Stomach (tissue), 9 donors: ENCODE results near the gene TKFC. TPM values are rescaled to one million over a fixed set of nuclear protein-coding genes. Genes with fewer than 3 reads are reported as not detected.

ENCODE experiments used
- DNase-seq, 2 donors: peaks; one replicate each; pipeline versions ENCODE4 v3.0.0 to v3.0.0-alpha.2; 2013 to 2019
- H3K27ac ChIP-seq, 5 donors: fragments of 200-600 bp in 4 of 5; sonication (generic) in 4 of 5; one replicate each; pipeline ENCODE4 v1.5.1; 2013 to 2019; ENCODE audit warnings: mild to moderate bottlenecking in 1 of 5, moderate library complexity in 1 of 5
- H3K27me3 ChIP-seq, 3 donors: fragments of 200-600 bp; sonication (generic); one replicate each; pipeline ENCODE4 v1.5.1; 2017 to 2019; ENCODE audit warnings: mixed run types in 1 of 3
- H3K36me3 ChIP-seq, 4 donors: fragments of 200-600 bp; sonication (generic); 1 replicate in 3 of 4; 2 replicates in 1 of 4; pipeline ENCODE4 v1.5.1; 2016 to 2019
- H3K4me1 ChIP-seq, 4 donors: fragments of 200-600 bp; sonication (generic); one replicate each; pipeline ENCODE4 v1.5.1; 2016 to 2019
- H3K4me3 ChIP-seq, 4 donors: fragments of 200-600 bp; sonication (generic) in 3 of 4; one replicate each; pipeline ENCODE4 v1.5.1; 2016 to 2019; ENCODE audit warnings: mild to moderate bottlenecking in 1 of 4
- H3K9me3 ChIP-seq, 4 donors: fragments of 200-600 bp; sonication (generic); one replicate each; pipeline ENCODE4 v1.5.1; 2016 to 2019
- CTCF ChIP-seq, 7 experiments: fragments of 450-650 bp in 4 of 7; fragments of 200-600 bp in 3 of 7; sonication (generic) in 3 of 7; IDR thresholded peaks; one replicate each; pipeline ENCODE4 v1.5.1; 2016 to 2019; ENCODE audit warnings: antibody characterized with exemption in 7 of 7, control low read depth in 2 of 7, mild to moderate bottlenecking in 1 of 7
- EP300 ChIP-seq: sonication (generic); formaldehyde crosslinking; IDR thresholded peaks from one replicate; pipeline ENCODE4 v1.6.1; 2017; ENCODE audit warnings: antibody characterized with exemption
- POLR2A ChIP-seq, 4 donors: fragments of 450-650 bp; IDR thresholded peaks; one replicate each; pipeline ENCODE4 v1.6.1; 2016; ENCODE audit warnings: antibody characterized with exemption in 4 of 4, control low read depth in 2 of 4, mild to moderate bottlenecking in 1 of 4, moderate library complexity in 1 of 4
- POLR2AphosphoS5 ChIP-seq, 3 donors: sonication (generic); formaldehyde crosslinking; IDR thresholded peaks; one replicate each; pipeline ENCODE4 v1.6.1; 2016; ENCODE audit warnings: antibody characterized with exemption in 3 of 3
- WGBS, 5 donors: extraction: QIAGEN DNeasy Blood & Tissue Kit in 3 of 5; methylation state at CpG; one replicate each; pipeline versions ENCODE4 v1.1.5 to v1.1.7; 2013 to 2018; 5-methylcytosine and 5-hydroxymethylcytosine counted together
- intact Hi-C: fragments of 100-400 bp; cut with DNase I; formaldehyde crosslinking; loops from one replicate; pipeline ENCODE4 v1.15.1; 2023; ENCODE audit warnings: low total_unique reads
- polyA plus RNA-seq, 3 donors: library from polyadenylated mRNA; stranded (reverse); fragments of 200-250 nt; gene quantifications; one replicate each; pipeline ENCODE4 v1.2.3, GENCODE V29; 2013
- total RNA-seq, 5 donors: library from RNA; depleted of rRNA; stranded (reverse); fragments of >200 nt; gene quantifications; one replicate each; pipeline versions ENCODE4 v1.1.0 to v1.2.3, GENCODE V29; 2014 to 2016
- donor health status: healthy with polysubstance abuse.
- donor health status: Bipolar disorder and iron deficiency.
- donor health status: healthy.

The TKFC gene
- total and polyA plus RNA-seq, 8 donors, result 20.6 to 136 (median 42.1) TPM

- 84 to 91% (median 88%) methylated on average over 9 of the region's 9 CpGs for WGBS, 5 donors
- Histone ChIP-seq H3K9me3 (no peaks in the 10 kb centered on the region), H3K4me1 (peaks cover 14 to 35% (median 24%) of the 10 kb centered on the region in 4 donors), H3K27ac (no peak overlapping the region), H3K36me3 (peaks cover 57 to 68% (median 67%) of the 10 kb centered on the region in 4 donors), H3K4me3 (no peak overlapping the region), H3K27me3 (no peaks in the 10 kb centered on the region)
- intact Hi-C loops, result no loop called here
- DNase-seq, result no peak
- TF ChIP-seq CTCF (IDR thresholded peaks at IDR 0.05), result no peak
- no peak for TF ChIP-seq EP300
- no peak for TF ChIP-seq POLR2AphosphoS5 (IDR thresholded peaks at IDR 0.05)
- TF ChIP-seq POLR2A (IDR thresholded peaks at IDR 0.05), result no peak
Observed at GRCh38 chr11:61328351-61328750, 4.7 kb upstream of the TKFC start.

GRCh38 chr11:61329871-61330270 is 3.2 kb upstream of the TKFC start:
- TF ChIP-seq POLR2AphosphoS5 (IDR thresholded peaks at IDR 0.05), result no peak
- TF ChIP-seq CTCF (IDR thresholded peaks at IDR 0.05), result no peak
- no peak for TF ChIP-seq EP300
- TF ChIP-seq POLR2A (IDR thresholded peaks at IDR 0.05), result no peak
- H3K27me3 ChIP-seq, result no peaks in the 10 kb centered on the region
- peaks cover 44 to 53% (median 52%) of the 10 kb centered on the region in 4 donors for H3K36me3 ChIP-seq
- intact Hi-C loops, result no loop called here
- no peak for DNase-seq
- H3K4me1 ChIP-seq, result peaks cover 21 to 50% (median 38%) of the 10 kb centered on the region in 4 donors
- 85 to 92% (median 88%) methylated on average over 4 of the region's 4 CpGs for WGBS, 5 donors
- no peak overlapping the region for H3K4me3 ChIP-seq
- H3K27ac ChIP-seq, result peak overlapping the region in 1 of 5 donors; percentile 0
- H3K9me3 ChIP-seq, result no peaks in the 10 kb centered on the region

GRCh38 chr11:61331651-61332050 is 1.4 kb upstream of the TKFC start:
- Histone ChIP-seq H3K27me3 (no peaks in the 10 kb centered on the region), H3K9me3 (no peaks in the 10 kb centered on the region), H3K4me3 (peak overlapping the region; percentile 79 to 100 (median 94)), H3K27ac (peak overlapping the region in 3 of 5 donors; percentile 93 to 95 (median 94)), H3K36me3 (peaks cover 27 to 35% (median 34%) of the 10 kb centered on the region in 4 donors), H3K4me1 (peaks cover 25 to 62% (median 52%) of the 10 kb centered on the region in 4 donors)
- WGBS, 5 donors, result 46 to 63% (median 54%) methylated on average over 6 of the region's 6 CpGs
- TF ChIP-seq POLR2AphosphoS5 (IDR thresholded peaks at IDR 0.05), result no peak
- TF ChIP-seq CTCF (IDR thresholded peaks at IDR 0.05), result no peak
- no peak for TF ChIP-seq POLR2A (IDR thresholded peaks at IDR 0.05)
- no peak for TF ChIP-seq EP300
- DNase-seq, result no peak
- intact Hi-C loops, result no loop called here

- peak in 1 of 2 donors; percentile 51 for DNase-seq
- H3K36me3 ChIP-seq, result peaks cover 21 to 28% (median 27%) of the 10 kb centered on the region in 4 donors
- H3K9me3 ChIP-seq, result no peaks in the 10 kb centered on the region
- H3K27ac ChIP-seq, result peak overlapping the region; percentile 88 to 96 (median 94)
- no peaks in the 10 kb centered on the region for H3K27me3 ChIP-seq
- H3K4me1 ChIP-seq, result peaks cover 25 to 63% (median 52%) of the 10 kb centered on the region in 4 donors
- TF ChIP-seq CTCF (IDR thresholded peaks at IDR 0.05) (no peak), POLR2AphosphoS5 (IDR thresholded peaks at IDR 0.05) (no peak), POLR2A (IDR thresholded peaks at IDR 0.05) (no peak), EP300 (no peak)
- H3K4me3 ChIP-seq, result peak overlapping the region; percentile 79 to 100 (median 94)
- intact Hi-C loops, result no loop called here
- 0% methylated on average over 16 to 24 of the region's 24 CpGs for WGBS, 5 donors
Observed at GRCh38 chr11:61332281-61332796, 689 bp upstream of the TKFC start.
